Activated CD4-positive, alpha-beta T cell treated with anti-CD3 and anti-CD28 coated beads, Interleukin-2, Interleukin-4, amounts not matched to agents 100 ng/mL and 50 ng/mL, durations not matched to agents 16 hours and 8 hours (primary cell): ENCODE measurements around the gene TREM1.
"Not testable (repeated sequence)": the region's sequence is repeated elsewhere in the genome, so short reads cannot be mapped to it uniquely, and the experiment has no call there.

Experiments used
- DNase-seq: peaks from one replicate; pipeline ENCODE4 v3.0.0-alpha.2; 2020; ENCODE audit warnings: low spot score

TREM1 gene

DNA sequence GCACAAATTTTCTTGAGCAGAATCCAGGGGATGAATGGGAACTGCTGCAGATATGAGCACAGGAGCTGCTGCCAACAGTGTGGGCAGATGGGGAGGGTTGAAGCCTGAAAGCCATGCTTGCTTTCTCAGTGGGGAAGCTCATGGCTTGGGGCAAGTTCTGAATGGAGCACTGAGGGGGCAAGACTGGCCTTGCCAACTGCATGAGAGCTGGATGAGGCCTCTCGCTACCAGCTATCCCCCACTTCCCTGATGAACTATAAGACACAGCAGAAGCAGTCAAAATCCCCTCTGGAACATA is 28.3 kb downstream of the TREM1 start:
- no peak for DNase-seq

DNA sequence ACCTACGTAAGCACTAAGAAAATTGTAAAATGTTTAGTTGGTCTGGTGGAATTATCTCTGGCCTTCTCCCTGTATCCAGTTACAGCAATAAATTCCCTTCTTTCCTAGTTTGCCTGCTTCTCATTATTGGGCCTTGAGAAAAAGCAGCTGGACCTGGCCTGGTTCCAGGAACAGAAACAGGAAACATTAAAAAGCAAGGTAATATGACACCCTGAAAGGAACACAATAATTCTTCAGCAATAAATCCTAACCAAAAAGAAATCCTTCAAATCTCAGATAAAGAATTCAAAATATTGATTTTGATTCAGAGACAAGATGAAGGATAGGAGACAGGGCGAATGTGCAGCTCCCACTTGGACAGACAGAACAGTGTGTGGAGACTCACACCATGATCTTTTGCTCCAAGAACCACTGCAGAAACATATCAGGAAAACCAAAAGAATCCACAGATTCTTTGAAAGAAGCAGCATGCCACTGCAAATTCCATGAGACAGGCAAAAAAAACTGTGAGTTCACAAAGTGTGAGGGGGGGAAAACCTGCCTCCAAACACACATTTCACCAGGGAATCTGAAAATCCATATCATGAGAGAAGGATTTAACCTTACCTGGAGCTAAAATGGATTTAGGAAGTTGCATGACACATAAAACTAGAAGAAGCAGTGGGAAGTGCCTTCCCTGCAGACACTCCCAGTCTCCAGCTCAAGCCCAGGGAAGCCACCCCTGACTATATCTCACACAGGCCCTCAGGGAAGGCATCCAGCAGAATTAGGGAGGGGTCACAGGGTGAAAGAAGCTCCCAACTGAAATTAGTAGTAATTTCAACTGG is 28.9 kb downstream of the TREM1 start:
- no peak for DNase-seq

DNA sequence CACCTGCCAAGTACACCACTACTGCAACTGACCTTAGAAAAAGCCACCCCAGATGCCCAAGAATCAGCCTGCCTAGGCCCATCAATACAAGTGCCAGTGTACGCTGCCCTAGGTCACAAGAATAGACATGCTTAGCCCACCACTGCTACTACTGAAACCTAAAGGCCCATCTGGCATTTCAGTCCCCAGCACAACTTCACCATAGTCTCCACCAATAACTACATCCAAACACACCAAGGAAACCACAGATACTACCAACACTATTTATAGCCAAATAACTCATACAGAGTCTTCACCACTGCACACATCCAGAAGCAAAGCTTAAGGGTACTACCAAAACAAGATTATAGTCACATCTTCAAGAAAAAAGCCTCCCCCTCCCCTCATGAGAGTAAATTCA is 30.1 kb downstream of the TREM1 start:
- no peak for DNase-seq

DNA sequence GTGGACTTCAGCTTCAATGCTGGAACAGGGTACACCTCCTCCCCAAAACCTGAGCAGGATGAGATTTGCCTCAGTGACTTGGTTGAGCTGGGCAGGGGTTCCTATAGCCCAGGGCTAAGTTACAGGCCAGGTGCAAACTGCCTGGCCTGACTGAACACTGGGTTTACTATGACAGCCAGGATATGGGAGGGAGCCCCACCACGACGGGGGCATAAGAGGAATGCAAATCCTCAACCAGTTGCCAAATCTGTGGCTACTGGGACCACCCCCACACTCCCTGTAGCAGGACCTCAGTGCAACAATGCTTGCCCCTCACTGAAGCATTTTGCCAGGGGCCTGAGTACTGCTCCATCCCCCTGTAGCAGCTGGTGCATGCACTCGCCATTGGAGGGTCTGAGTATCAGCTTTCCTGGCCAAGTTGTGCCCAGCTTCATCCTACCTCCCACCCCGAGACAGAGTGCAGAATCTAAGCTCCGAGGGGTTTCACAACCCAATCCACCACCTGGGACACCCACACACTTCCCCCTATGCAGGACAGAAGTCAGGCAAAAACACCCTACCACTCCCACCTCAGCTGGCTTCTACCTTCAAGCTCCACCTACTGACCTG is 30.7 kb downstream of the TREM1 start:
- DNase-seq: no peak

DNA sequence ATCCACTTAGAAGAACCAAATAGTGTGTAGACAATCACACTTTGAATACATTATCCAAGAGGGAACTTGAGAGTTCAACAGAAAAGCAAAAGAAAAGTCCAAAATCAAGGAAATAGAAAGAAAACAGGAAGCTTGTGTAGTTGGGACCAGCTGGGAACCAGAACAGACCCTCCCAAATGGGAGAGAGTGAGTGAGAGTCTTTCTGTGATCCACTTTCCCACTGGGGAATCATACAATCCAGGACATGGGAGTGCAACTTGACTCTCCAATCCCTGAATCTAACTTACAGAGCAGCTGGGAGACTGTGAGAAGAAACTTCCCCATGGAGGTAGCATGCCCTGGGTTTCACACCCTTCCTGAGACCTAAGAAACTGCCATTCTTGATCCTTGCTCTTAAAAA is 31.4 kb downstream of the TREM1 start:
- DNase-seq: no peak

DNA sequence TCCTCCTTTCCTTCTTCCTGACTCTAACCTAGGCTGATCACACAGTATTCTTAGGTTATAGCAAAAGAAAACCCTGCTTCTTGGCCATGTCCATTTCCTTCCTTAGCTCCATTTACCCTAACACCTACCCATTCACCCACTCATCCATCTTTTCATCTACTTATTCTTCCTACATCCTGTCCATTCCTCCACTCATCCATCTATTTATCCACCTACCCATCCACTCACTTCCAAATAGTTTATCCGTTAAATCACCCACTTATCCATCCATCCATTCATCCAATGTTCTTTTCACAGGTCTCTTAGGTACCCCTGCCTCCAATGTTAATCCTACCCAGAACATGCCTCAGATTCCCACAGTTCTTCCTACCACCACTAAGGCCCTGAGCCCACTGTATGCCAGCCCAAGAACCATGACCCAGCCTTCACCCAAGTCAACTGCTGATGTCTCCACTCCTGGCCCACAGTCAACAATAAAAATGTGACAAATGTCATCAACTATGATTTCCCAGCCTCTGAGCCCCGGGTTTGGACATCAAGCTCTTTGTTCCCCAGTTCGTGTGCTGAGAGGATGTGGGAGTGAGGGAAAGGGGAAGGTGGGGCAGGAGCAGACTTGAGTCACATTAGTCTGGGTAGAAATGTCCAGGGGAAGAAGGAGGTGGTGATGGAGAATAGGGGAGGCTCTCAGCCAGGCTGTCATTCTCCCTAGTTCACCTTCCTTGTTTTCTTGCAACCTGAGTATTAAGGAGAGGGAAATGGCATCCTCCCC is 33.9 kb downstream of the TREM1 start:
- no peak for DNase-seq

DNA sequence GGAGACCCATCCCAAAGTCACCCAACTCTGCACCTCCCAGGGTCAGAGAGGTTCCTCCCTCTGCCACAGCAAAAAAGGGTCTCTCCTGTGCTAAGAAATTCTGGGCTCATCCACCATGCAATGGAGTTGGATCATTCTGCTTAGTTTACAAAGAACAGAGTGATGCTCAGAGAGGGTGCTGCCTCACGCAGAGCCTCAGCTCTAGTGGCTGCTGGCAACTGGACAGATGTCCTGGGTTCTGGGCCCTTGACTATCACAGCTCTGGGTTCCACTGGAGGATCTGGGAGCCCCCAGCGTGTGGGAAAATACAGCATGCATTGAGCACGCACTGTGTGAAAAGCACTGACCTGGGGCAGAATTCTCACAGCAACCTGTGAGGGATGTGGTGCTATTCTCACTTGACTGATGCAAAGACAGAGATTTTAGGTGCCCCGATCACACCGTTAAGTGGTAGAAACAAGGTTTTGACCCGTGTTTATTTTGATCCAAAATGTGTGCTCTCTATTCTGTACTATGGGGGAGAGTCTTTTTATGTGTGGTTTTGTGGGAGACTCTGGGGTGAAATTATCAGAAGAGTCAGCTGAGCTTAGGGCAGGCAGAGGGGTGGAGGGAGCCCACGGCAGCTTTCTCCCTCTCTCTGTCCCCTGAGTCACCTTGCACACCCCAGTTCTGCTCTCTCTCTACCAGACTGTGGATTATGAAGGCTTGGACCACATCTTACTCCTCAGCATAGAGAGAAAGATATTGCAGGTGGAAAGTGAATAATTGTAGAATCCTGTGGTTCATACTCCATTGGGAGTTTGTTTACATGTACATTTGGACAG is 38.4 kb downstream of the TREM1 start:
- DNase-seq: no peak

DNA sequence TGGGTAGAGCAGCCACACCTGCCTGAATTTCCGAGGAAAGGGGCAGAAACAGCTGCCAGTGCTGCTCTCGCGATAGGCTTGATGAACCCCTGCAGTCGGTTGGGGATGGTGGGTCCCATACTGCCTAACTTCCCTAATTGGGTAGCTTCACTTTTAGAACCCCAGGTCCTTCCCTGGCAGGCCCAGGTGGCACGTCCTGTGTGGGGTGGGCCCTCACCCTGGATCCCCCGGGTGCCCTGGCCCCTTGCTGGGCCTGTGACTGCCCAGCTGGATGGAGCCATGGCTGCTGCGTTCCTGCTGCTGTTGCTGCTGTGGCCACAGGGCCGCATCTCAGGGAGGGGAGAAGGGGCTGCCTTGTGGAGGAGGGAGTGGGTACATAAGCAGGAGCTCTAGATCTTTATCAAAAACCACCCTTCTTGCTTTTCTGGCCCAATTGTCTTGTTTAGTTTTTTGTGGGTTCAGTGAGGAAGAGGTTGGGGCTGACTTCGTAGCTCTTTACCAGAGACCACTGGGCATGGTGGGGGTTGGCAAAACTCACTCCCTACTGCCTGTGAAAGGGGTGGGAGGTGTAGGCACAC is 39.1 kb downstream of the TREM1 start:
- DNase-seq: no peak

DNA sequence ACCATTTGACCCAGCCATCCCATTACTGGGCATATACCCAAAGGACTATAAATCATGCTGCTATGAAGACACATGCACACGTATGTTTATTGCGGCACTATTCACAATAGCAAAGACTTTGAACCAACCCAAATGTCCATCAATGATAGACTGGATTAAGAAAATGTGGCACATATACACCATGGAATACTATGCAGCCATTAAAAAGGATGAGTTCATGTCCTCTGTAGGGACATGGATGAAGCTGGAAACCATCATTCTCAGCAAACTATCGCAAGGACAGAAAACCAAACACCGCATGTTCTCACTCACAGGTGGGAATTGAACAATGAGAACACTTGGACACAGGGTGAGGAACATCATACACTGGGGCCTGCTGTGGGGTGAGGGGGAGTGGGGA is 40.0 kb downstream of the TREM1 start:
- not testable (repeated sequence) for DNase-seq

DNA sequence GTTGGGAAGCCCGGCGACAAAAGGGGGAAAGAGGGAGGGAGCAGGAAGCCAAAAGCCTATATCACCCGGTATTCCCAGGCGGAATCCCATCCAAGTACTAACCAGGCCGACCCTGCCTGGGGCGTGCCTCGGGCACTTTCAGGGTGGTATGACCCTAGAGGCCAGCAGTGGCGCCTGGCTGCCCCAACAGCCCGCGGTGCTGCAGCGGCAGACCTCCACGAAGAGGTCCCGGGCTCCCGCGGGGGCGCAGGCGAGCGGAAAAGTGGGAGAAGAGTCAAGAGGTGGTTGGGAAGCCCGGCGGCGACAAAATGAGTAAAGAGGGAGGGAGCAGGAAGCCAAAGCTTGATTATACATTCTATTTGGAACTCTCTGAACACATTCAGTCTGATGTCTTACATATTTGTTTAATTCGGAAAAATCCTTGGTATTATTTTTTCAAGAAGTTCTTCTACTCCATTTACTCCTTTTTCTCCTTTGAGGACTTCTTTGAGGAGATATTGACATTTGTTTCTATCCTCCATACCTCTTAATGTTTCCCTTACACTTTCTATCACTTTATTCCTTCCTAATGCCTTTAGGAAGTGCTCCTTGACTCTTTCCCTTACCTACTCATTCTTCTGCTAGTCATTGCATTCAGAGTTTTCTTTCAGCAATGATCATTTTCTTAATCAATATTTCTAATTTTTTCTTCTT is 46.9 kb downstream of the TREM1 start:
- DNase-seq: no peak

DNA sequence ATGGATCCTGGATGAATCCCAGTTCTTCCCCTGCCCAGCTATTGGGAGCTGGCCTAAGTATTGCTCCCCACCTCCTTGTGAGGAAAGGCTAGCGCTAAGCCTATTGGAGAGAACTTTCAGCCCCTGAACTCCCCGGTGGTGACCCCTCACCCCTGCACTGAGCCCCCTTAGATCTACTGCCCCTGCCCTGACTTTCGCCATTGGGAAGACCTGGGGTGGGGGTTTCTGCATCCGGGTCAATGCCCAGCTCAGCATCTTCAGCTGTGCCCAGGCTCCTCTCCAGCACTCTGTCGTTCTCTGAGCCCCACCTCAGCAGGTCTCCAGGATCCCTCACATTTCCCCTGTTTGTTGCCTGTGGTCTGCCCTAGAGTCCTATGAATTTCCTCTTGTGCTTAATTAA is 49.4 kb downstream of the TREM1 start:
- no peak for DNase-seq

DNA sequence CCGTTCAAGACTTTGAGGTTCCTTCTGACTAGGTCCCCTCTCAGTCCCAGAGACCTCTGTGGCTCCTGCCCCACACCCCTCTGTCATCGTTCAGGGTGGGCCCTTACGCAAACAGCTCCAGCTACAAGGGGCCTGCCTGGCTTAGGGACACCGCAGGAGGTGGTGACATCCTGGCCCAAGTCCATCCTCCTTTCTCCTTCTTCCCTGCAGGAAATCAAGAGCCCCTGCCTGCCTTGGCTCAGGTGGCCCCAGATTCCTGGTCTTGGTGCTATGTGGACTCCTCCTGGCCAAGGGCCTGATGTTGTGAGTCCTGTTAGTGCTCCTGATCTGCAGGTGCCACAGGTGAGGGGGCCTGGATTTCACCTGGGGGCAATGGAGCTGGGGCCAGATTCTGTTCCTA is 50.2 kb downstream of the TREM1 start:
- no peak for DNase-seq

DNA sequence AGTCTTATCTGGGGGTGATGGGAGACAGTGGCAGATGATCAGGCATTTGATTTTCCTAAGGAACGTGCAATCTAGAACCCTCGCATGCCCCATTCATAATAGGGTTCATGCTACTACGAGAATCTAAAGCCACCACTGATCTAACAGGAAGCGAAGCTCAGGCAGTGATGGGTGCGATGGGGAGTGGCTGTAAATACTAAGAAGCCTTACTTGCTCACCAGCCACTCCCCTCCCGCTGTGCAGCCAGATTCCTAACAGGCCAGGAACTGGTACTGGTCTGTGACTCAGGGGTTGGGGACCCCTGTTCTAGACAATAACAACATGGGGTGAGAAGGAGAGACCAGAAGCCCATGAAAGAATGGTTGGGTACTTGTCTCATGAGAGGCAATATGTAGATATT is 53.8 kb downstream of the TREM1 start:
- DNase-seq: no peak

DNA sequence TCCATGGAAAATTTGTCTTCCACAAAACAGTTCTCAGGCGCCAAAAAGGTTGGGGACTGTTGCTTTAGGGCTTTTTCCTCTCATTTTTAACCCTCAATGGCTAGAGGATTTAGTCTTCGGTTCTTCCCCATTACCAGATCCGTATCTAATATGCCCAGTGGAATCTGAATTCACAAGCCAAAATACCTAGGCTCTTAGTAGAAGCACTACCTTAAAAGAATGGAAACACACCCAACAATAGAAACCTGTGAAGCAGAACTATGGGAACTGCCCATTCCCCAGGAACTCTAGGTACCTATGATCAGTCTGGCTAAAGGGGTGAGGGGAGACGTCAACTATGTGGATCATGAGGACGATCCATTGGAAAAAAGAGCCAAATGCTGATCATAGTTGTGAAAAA is 55.2 kb downstream of the TREM1 start:
- no peak for DNase-seq

DNA sequence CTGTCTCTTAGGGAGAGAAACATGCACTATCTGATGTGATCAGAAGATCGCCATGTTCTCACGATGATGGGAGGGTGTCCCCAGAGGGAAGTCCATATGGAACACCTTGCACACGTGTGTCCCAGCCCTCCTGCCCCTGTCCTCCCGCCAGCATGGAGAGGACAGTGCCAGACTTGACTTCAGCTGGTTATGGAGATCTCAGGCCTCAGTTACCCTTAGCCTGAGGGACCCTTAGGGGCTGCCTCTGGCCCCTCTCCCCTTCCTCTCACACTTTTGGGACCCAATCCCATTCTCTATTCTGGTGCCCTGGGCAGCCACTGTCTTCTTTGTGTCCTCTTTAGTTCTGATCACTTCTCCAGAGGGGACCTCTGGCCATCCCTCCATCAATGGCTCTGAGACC is 56.8 kb downstream of the TREM1 start:
- no peak for DNase-seq

DNA sequence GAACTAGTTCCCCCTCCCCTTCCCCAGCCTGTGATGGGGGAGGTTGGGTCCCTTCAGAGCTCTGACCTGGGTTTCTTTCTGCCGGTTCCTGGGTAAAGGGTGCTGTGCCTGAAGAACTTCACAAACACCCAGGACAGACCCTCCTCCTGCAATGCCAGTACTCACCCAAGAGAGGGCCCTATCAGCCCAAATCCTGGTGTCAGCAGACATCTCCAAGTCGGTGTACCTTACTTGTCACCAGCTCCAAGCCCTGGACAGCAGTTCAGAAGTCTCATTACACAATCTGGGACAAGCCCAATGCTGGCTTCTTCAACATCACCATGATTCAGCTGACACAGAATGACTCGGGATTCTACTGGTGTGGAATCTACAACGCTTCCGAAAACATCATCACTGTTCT is 57.9 kb downstream of the TREM1 start:
- no peak for DNase-seq

DNA sequence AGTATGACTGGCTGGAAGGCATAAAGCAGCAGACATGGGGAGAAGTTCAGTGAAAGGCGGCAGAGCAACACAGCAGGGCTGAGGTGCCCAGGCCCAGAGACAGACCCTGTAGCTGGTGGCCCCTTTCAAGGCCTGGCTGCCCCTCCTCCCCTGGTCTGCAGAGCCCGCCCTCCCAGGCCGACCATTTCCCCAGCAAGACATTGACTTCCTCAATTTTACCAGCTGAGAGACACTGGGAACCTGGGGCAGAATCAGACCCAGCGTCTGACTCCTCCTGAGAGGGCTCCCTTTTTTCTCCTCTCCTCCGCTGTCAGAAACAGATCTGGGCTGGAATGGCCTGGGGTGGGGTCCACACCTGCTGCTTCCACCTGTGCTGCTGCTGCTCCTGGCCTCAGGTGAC is 58.4 kb downstream of the TREM1 start, which contains the start of gene TREML4:
TSS of gene TREML4 (plus strand) at position 254 of the 400 bp plus-strand sequence. CDS start at position 333, 79 bp downstream.
- no peak for DNase-seq

DNA sequence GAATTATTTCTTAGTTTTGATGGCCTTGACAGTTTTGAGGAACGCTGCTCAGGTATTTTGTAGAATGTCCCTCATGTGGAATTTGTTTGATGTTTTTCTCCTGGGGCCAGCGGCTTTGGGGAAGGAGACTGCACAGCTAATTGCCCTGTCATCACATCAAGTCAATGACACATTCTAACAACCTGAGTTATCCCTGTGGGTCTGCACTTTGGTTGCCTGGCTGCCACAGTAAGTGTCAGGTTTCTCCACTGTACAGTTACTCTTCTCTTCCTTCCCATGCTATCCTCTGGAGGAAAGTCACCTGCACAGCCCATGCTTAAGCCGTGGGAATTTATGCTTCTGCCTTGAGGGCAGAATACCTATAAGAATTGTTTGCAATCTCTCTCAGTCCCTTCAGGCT is 59.7 kb downstream of the TREM1 start:
- DNase-seq: no peak

DNA sequence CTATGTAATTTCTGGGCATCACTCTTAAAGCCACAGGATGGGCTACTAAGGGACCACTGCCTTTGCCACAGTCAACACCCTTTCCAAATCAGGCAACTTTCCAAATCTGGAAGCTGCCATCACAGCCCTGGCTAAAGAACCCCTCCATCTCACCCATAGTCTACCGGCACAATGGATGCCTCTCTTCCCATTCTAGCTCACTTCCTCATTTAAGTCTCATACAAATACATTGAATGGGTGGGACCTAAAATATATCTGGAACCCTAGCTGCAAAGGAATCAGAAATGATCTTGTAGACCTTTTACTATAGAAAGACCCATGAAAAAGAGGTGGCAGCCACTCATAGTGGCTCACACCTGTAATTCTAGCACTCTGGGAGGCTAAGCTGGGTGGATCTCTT is 61.7 kb downstream of the TREM1 start:
- no peak for DNase-seq
